GM21528 (cell line): ENCODE data around the gene PLEKHH3.

Experiments used
- ATAC-seq: cut with Tn5 transposase; IDR thresholded peaks from one replicate; pipeline ENCODE4 v1.9.1; 2021; ENCODE audit warnings: mild to moderate bottlenecking, moderate library complexity; ENCODE audit not compliant: unreplicated experiment, low FRiP score

PLEKHH3 gene

GRCh38 chr17:42686520-42687128 lies 9.8 kb upstream of the PLEKHH3 start:
- no peak for ATAC-seq

- ATAC-seq = no peak
Observed at GRCh38 chr17:42685831-42686230, 9.0 kb upstream of the PLEKHH3 start.

- ATAC-seq = no peak
Observed at GRCh38 chr17:42684929-42685556, 8.2 kb upstream of the PLEKHH3 start.

- ATAC-seq = no peak
Observed at GRCh38 chr17:42683407-42684034, 6.7 kb upstream of the PLEKHH3 start.

GRCh38 chr17:42682722-42683403 lies 6.1 kb upstream of the PLEKHH3 start:
- no peak for ATAC-seq

GRCh38 chr17:42681976-42682721 lies 5.4 kb upstream of the PLEKHH3 start, which contains the start of gene CNTNAP1:
Gene CNTNAP1, plus strand, starts transcription at chr17:42682531. Its CDS starts 299 bp downstream, at chr17:42682830.
- ATAC-seq = no peak

- ATAC-seq = no peak
Observed at GRCh38 chr17:42680331-42680808, 3.6 kb upstream of the PLEKHH3 start.

- ATAC-seq = no peak
Observed at GRCh38 chr17:42679492-42680330, 2.9 kb upstream of the PLEKHH3 start.

GRCh38 chr17:42678951-42679491 lies 2.2 kb upstream of the PLEKHH3 start:
- ATAC-seq = no peak

- ATAC-seq = peak; percentile 21
Observed at GRCh38 chr17:42677921-42678781, 1.4 kb upstream of the PLEKHH3 start.

- peak; percentile 55 for ATAC-seq
Observed at GRCh38 chr17:42677012-42677857, 441 bp upstream of the PLEKHH3 start.

GRCh38 chr17:42675965-42676423 lies 800 bp downstream of the PLEKHH3 start:
- no peak for ATAC-seq

- ATAC-seq = no peak
Observed at GRCh38 chr17:42675348-42675964, 1.3 kb downstream of the PLEKHH3 start.

- no peak for ATAC-seq
Observed at GRCh38 chr17:42674755-42675347, 1.9 kb downstream of the PLEKHH3 start.

- no peak for ATAC-seq
Observed at GRCh38 chr17:42673885-42674754, 2.7 kb downstream of the PLEKHH3 start.
